Measurements from ENCODE around the gene CTRB2.

- TF ChIP-seq PBX3 (CRISPR knock-in tag; IDR thresholded peaks at IDR 0.05) (no peak), CTCF (tag by site-specific recombination; IDR thresholded peaks at IDR 0.05) (no peak), ZNF140 (tag by site-specific recombination; IDR thresholded peaks at IDR 0.05) (no peak)
These were observed 9.6 kb upstream of the CTRB2 start for GRCh38 chr16:75216576-75216975.

Measured in HEK293 (cell line).